Measurements from ENCODE around the gene EPB41L3. TPM values are rescaled to one million over a fixed set of nuclear protein-coding genes. Genes with fewer than 3 reads are reported as not detected.
"Not testable (repeated sequence)": the region's sequence is repeated elsewhere in the genome, so short reads cannot be mapped to it uniquely, and the experiment has no call there.

EPB41L3 gene
- polyA plus RNA-seq, 1 donor from 2014 or later: 19.6 TPM

GRCh38 chr18:5513947-5514346 lies 29.9 kb downstream of the EPB41L3 start:
- Histone ChIP-seq H3K9me3 (ENCODE audit: low read length) (no peaks in the 10 kb centered on the region), H2AFZ (ENCODE audit: low read depth, low read length) (no peak overlapping the region), H3K4me3 (ENCODE audit: low read length) (no peak overlapping the region), H4K20me1 (ENCODE audit: insufficient read depth) (no peaks in the 10 kb centered on the region), H3K9me2 (ENCODE audit: insufficient read depth, low read length) (no peaks in the 10 kb centered on the region), H3K36me3 (ENCODE audit: insufficient read depth, low read length) (no peaks in the 10 kb centered on the region), H3K79me2 (replicated peaks; ENCODE audit: insufficient read depth, low read length) (no peaks in the 10 kb centered on the region), H3K9ac (ENCODE audit: low read length) (no peak overlapping the region), H3K27me3 (ENCODE audit: insufficient read depth, low read depth, low read length) (no peaks in the 10 kb centered on the region), H3K27ac (ENCODE audit: low read length) (no peak overlapping the region), H3K4me2 (ENCODE audit: low read length) (no peak overlapping the region), H3F3A (ENCODE audit: insufficient read depth, low read length, poor library complexity, severe bottlenecking) (no peaks in the 10 kb centered on the region)
- TF ChIP-seq EP300 (conservative IDR thresholded peaks at IDR 0.05; ENCODE audit: poor library complexity, severe bottlenecking) (no peak), REST (IDR thresholded peaks at IDR 0.05; ENCODE audit: borderline replicate concordance) (no peak), RAD21 (conservative IDR thresholded peaks at IDR 0.05) (no peak), MXI1 (conservative IDR thresholded peaks at IDR 0.05; ENCODE audit: poor library complexity, severe bottlenecking) (no peak), SMC3 (conservative IDR thresholded peaks at IDR 0.05; ENCODE audit: poor library complexity) (no peak), EZH2 (IDR thresholded peaks at IDR 0.05; ENCODE audit: borderline replicate concordance, insufficient read depth, low read length, poor library complexity, severe bottlenecking) (no peak), POLR2AphosphoS5 (IDR thresholded peaks at IDR 0.05) (no peak), TAF1 (IDR thresholded peaks at IDR 0.05; ENCODE audit: low read depth) (no peak)
- TF ChIP-seq, protein P1, sequence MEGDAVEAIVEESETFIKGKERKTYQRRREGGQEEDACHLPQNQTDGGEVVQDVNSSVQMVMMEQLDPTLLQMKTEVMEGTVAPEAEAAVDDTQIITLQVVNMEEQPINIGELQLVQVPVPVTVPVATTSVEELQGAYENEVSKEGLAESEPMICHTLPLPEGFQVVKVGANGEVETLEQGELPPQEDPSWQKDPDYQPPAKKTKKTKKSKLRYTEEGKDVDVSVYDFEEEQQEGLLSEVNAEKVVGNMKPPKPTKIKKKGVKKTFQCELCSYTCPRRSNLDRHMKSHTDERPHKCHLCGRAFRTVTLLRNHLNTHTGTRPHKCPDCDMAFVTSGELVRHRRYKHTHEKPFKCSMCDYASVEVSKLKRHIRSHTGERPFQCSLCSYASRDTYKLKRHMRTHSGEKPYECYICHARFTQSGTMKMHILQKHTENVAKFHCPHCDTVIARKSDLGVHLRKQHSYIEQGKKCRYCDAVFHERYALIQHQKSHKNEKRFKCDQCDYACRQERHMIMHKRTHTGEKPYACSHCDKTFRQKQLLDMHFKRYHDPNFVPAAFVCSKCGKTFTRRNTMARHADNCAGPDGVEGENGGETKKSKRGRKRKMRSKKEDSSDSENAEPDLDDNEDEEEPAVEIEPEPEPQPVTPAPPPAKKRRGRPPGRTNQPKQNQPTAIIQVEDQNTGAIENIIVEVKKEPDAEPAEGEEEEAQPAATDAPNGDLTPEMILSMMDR (IDR thresholded peaks at IDR 0.05; ENCODE audit: poor library complexity, severe bottlenecking): no peak

DNA sequence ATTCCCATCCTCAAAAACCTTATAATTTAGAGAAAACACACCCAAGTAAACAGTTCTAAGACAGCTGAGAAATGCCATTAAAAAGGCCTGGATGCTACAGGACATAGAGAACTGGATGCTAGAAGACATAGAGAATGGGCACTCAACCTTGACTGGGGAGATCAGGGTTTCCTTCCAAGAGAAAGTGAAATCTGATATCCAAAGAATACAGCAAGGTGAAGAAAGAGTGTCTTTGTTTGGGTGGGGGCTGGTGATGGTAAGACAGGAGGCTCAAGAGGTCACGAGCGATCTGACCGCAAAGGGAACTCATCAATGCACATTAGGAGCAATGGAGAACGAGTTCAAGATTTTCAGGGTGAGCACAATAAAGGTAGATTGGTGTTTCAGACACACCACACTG lies 31.6 kb downstream of the EPB41L3 start:
- H3K27ac ChIP-seq (ENCODE audit: low read length): no peak overlapping the region
- no peaks in the 10 kb centered on the region for H3K9me3 ChIP-seq (ENCODE audit: low read length)
- H3K4me3 ChIP-seq (ENCODE audit: low read length): no peak overlapping the region
- H3K9ac ChIP-seq (ENCODE audit: low read length): no peak overlapping the region
- TF ChIP-seq EZH2 (IDR thresholded peaks at IDR 0.05; ENCODE audit: borderline replicate concordance, insufficient read depth, low read length, poor library complexity, severe bottlenecking) (no peak), POLR2AphosphoS5 (IDR thresholded peaks at IDR 0.05) (no peak), EP300 (conservative IDR thresholded peaks at IDR 0.05; ENCODE audit: poor library complexity, severe bottlenecking) (no peak), TAF1 (IDR thresholded peaks at IDR 0.05; ENCODE audit: low read depth) (no peak), SMC3 (conservative IDR thresholded peaks at IDR 0.05; ENCODE audit: poor library complexity) (no peak), RAD21 (conservative IDR thresholded peaks at IDR 0.05) (no peak), MXI1 (conservative IDR thresholded peaks at IDR 0.05; ENCODE audit: poor library complexity, severe bottlenecking) (no peak), REST (IDR thresholded peaks at IDR 0.05; ENCODE audit: borderline replicate concordance) (no peak)
- TF ChIP-seq, protein P1 (IDR thresholded peaks at IDR 0.05; ENCODE audit: poor library complexity, severe bottlenecking): no peak
- no peaks in the 10 kb centered on the region for H3K9me2 ChIP-seq (ENCODE audit: insufficient read depth, low read length)
- H3F3A ChIP-seq (ENCODE audit: insufficient read depth, low read length, poor library complexity, severe bottlenecking): no peaks in the 10 kb centered on the region
- no peaks in the 10 kb centered on the region for H4K20me1 ChIP-seq (ENCODE audit: insufficient read depth)
- no peaks in the 10 kb centered on the region for H3K27me3 ChIP-seq (ENCODE audit: insufficient read depth, low read depth, low read length)
- H2AFZ ChIP-seq (ENCODE audit: low read depth, low read length): no peak overlapping the region
- H3K4me2 ChIP-seq (ENCODE audit: low read length): no peak overlapping the region
- H3K36me3 ChIP-seq (ENCODE audit: insufficient read depth, low read length): no peaks in the 10 kb centered on the region
- H3K79me2 ChIP-seq (replicated peaks; ENCODE audit: insufficient read depth, low read length): no peaks in the 10 kb centered on the region

- not testable (repeated sequence) for H4K20me1 ChIP-seq (ENCODE audit: insufficient read depth); H3K9ac ChIP-seq (ENCODE audit: low read length); H3K27ac ChIP-seq (ENCODE audit: low read length); H3K27me3 ChIP-seq (ENCODE audit: insufficient read depth, low read depth, low read length); H3K36me3 ChIP-seq (ENCODE audit: insufficient read depth, low read length); H3K4me2 ChIP-seq (ENCODE audit: low read length); H3K9me3 ChIP-seq (ENCODE audit: low read length); H3F3A ChIP-seq (ENCODE audit: insufficient read depth, low read length, poor library complexity, severe bottlenecking); H3K9me2 ChIP-seq (ENCODE audit: insufficient read depth, low read length); H2AFZ ChIP-seq (ENCODE audit: low read depth, low read length); H3K4me3 ChIP-seq (ENCODE audit: low read length); H3K79me2 ChIP-seq (replicated peaks; ENCODE audit: insufficient read depth, low read length)
Measured at GRCh38 chr18:5511541-5511940, 32.3 kb downstream of the EPB41L3 start.

Measured in neural cell (in vitro differentiated cells).